RWPE1 (cell line): ENCODE measurements around the gene FBXO40.

Source experiments
- CTCF ChIA-PET: fragments of 350-600 bp; sonication (Branson Sonifier 250); formaldehyde crosslinking; extraction: SDS; loops from one replicate; lab custom pipeline; 2021; lab: Yijun Ruan, JAX
- POLR2A ChIA-PET: fragments of 400-600 bp; formaldehyde crosslinking; extraction: SDS; loops from one replicate; lab custom pipeline; 2020; ENCODE audit warnings: antibody characterized with exemption; ENCODE audit not compliant: low non-redundant PET; lab: Yijun Ruan, JAX
- DNase-seq: peaks from one replicate; pipeline ENCODE4 v3.0.0; 2012; ENCODE audit warnings: low spot score
- H3K27ac ChIP-seq: fragments of 450-650 bp; 2 replicates; pipeline ENCODE4 v1.5.1; 2017
- TF ChIP-seq, protein P1 (sequence below): fragments of 450-650 bp; conservative IDR thresholded peaks from 2 replicates; pipeline ENCODE4 v1.5.1; 2017; ENCODE audit warnings: low read depth, mild to moderate bottlenecking

Gene FBXO40

DNA sequence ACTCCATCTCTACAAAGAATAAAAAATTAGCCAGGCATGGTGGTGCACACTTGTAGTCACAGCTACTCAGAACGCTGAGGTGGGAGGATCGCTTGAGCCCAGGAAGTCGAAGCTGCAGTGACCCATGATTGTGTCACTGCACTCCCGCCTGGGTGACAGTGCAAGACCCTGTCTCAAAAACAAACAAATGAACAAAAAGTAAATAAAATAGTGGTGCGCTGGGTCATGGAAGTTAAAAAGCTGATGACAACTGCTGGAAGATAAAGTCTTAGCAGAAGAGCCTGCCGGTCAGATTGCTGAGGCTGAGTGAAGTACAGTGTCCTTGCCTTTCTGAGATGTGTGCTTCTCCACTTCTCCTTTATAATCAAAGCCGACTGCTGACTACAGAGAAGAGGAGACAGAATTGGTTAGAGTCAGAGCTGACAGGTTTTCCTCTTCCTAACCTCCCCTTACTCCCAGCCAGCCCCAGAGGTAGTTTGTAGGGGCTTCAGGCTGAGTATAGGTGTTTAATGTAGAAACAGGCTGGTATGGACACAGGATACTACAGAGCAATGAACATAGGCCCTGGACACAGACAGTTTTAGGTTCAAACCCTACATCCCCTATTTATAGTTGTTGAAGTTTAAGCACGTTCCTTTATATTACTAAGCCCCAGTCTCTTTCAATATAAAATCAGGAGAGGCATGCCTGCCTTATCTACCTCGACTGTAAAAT is 49.6 kb downstream of the FBXO40 start:
- no peak for DNase-seq
- H3K27ac ChIP-seq = no peak overlapping the region
- CTCF ChIA-PET = interaction anchor here (0.7 kb wide), 2 partner anchors 168 to 792 kb away, joined by 3 to 5 read pairs; no protein-coding TSS in a partner anchor
- TF ChIP-seq, protein P1, sequence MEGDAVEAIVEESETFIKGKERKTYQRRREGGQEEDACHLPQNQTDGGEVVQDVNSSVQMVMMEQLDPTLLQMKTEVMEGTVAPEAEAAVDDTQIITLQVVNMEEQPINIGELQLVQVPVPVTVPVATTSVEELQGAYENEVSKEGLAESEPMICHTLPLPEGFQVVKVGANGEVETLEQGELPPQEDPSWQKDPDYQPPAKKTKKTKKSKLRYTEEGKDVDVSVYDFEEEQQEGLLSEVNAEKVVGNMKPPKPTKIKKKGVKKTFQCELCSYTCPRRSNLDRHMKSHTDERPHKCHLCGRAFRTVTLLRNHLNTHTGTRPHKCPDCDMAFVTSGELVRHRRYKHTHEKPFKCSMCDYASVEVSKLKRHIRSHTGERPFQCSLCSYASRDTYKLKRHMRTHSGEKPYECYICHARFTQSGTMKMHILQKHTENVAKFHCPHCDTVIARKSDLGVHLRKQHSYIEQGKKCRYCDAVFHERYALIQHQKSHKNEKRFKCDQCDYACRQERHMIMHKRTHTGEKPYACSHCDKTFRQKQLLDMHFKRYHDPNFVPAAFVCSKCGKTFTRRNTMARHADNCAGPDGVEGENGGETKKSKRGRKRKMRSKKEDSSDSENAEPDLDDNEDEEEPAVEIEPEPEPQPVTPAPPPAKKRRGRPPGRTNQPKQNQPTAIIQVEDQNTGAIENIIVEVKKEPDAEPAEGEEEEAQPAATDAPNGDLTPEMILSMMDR = no peak
- POLR2A ChIA-PET = no interaction called here

DNA sequence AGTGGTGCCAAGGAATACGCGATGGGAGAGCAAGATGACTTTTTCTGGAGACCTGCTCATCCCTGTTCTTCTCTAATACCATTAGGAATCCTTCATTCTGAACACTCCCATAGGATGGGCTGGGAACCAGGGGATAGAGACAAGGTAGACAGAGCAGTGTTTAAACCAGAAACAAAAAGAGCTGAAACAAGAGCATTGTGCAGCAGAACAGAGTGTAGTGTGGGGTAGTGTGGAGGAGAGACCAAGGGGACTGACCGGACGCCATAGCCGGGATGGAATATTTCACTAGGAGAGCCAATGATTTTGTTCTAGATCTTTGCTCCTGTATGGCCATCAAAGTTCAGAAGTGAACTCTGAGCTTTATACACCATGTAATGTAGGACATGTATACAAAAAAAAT is 51.9 kb downstream of the FBXO40 start:
- TF ChIP-seq, protein P1 = no peak
- no peak overlapping the region for H3K27ac ChIP-seq
- no peak for DNase-seq
- CTCF ChIA-PET = no interaction called here
- POLR2A ChIA-PET = no interaction called here

DNA sequence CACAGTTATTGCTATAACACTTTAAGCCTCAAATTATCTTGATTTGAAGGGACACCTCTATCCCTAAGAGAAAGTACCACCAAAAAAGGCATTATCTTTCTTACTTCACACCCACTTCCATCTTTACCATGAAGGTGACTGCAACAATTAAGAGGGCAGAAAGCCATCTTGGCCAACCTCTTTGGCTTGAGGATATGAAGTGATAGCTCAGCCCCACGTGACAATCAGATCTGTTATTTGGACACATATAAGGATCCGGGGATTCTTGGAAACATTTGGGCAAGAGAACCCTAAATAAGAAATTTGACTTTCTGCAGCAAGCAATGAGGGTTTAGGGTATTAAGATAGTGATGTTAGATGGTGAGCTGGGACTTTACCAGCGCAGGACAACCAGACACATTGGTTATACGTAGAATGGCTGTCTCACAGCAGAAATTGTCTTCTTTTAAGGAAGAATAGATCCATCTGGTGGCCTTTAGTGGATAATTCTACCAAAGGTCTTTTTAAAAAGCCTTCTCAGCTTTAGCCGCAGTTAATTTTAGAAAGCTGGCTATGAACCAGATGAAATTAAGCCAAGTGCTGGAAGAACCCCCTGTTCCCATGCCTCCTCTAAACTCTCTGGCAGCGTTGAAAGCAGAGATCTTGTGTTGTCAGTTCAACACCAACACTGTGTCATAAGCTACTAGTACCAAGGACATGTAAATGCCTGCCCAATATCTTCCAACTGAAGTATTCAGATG is 55.2 kb downstream of the FBXO40 start:
- TF ChIP-seq, protein P1 = no peak
- POLR2A ChIA-PET = no interaction called here
- no peak overlapping the region for H3K27ac ChIP-seq
- CTCF ChIA-PET = interaction anchor here (0.7 kb wide), 1 partner anchor 557 kb away, joined by 3 read pairs; no protein-coding TSS in a partner anchor
- no peak for DNase-seq

DNA sequence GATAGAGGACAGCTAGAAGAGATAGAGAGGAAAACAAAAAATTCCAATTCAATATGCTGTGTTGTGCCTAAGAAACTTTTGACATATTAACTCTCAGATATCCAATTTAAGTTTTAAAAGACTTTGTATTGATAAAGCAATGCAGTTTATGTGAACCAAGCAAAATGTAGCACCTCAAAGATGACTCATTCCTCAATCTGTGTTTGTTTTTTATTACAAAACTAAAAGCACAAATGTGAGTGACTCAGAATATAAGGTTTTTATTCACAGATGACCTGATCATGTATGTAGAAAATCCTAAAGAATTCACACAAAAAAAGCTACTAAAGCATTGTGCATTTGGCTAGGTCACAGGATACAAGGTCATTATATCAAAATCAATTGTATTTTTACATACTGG is 56.5 kb downstream of the FBXO40 start:
- ChIA-PET CTCF (no interaction called here), POLR2A (no interaction called here)
- no peak overlapping the region for H3K27ac ChIP-seq
- TF ChIP-seq, protein P1 = no peak
- DNase-seq = peak; percentile 27

DNA sequence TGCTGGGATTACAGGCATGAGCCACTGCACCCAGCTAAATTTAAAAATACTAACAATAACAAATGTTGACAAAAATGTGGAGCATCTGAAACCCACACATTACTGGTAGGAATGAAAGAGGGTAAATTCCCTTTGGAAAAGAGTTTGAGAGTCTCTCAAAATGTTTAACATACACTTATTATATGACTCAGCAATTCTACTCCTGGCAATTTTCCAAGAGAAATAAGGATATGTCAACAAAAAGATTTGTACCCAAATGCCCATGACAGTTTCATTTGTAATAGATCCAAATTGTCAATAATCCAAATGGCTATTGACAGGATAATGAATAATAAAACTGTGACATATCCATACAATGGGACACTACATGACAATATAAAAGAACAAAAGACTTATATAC is 58.5 kb downstream of the FBXO40 start:
- TF ChIP-seq, protein P1 = no peak
- POLR2A ChIA-PET = no interaction called here
- no peak for DNase-seq

DNA sequence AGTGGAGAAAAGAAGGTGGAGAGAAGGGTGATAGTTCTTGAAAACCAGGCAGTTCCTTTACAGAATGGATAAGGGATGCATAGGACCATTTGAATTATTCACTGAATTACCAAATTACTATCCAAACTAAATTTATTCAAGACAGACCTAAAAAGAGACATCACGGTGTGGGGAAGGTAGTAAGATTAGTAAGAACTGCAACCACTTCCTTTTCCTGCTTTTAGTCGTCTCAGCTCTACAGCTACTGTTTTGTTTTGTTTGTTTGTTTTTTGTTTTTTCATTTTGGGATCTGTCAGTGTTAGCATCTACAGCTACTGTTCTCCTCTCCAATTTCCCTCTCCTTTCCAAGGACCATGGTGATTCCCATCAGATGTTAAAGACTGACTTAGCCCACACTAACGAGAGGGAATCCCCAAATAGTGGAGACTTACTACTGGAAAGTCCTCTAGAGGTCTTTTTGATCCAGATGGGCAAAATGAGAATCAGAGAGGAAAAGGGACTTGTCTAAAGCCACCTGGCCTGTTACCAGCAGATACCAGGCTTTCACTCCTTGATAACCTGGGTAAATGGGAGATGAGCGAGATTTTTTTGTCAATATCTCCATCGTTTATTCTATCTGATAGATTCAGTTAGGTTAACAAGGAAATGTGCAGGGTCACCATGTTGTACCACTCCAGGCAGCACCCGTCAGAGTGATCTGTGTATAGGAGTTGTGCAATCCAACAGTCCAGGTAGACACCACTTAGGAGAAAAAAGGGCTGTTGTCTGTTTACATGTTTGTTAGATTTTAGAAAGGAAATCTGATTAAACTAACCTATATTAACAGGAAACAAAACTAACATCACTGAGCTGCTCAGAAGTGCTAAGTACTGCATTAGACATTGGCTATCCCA is 61.6 kb downstream of the FBXO40 start:
- ChIA-PET CTCF (no interaction called here), POLR2A (no interaction called here)
- TF ChIP-seq, protein P1 = no peak
- H3K27ac ChIP-seq = no peak overlapping the region
- DNase-seq = no peak

More for the DNA sequence above, 58.5 kb downstream of the FBXO40 start:
- CTCF ChIA-PET = no interaction called here
- H3K27ac ChIP-seq = no peak overlapping the region
